K562 (cell line): ENCODE data around the gene EXOC3. TPM values are rescaled to one million over a fixed set of nuclear protein-coding genes. Genes with fewer than 3 reads are reported as not detected.
A peak's percentile ranks its signal among the peaks of the same experiment; 100 is the strongest.

Experiments used
- ARID2 ChIP-seq: fragments of 450-650 bp; IDR thresholded peaks from 2 replicates; pipeline ENCODE4 v1.6.1; 2017; ENCODE audit warnings: antibody characterized with exemption, mild to moderate bottlenecking
- CEBPB ChIP-seq: fragments of 450-650 bp; IDR thresholded peaks from 2 replicates; pipeline ENCODE4 v1.6.1; 2016; ENCODE audit warnings: missing genetic modification characterization, missing compliant biosample characterization
- GTF3C2 ChIP-seq: IDR thresholded peaks from 3 replicates; pipeline ENCODE4 v1.6.1; 2011; ENCODE audit warnings: borderline replicate concordance, mild to moderate bottlenecking, moderate library complexity; ENCODE audit not compliant: insufficient read length; ENCODE audit errors: extremely low read depth
- NFE2L1 ChIP-seq: fragments of 450-650 bp; IDR thresholded peaks from 2 replicates; pipeline ENCODE4 v1.6.1; 2016; ENCODE audit warnings: missing genetic modification characterization, low read depth, mild to moderate bottlenecking, missing compliant biosample characterization, moderate library complexity, borderline replicate concordance
- NR2F6 ChIP-seq: fragments of 450-650 bp; formaldehyde crosslinking; IDR thresholded peaks from 2 replicates; pipeline ENCODE4 v1.4.0; 2020; ENCODE audit warnings: mild to moderate bottlenecking
- SNIP1 ChIP-seq: fragments of 450-650 bp; IDR thresholded peaks from 2 replicates; pipeline ENCODE4 v1.7.1; 2017; ENCODE audit warnings: low read depth, mild to moderate bottlenecking
- SOX6 ChIP-seq: fragments of 450-650 bp; IDR thresholded peaks from 2 replicates; pipeline ENCODE4 v1.6.1; 2014; ENCODE audit warnings: mild to moderate bottlenecking
- SREBF2 ChIP-seq: sonication (generic); formaldehyde crosslinking; IDR thresholded peaks from 2 replicates; pipeline ENCODE4 v1.4.0; 2020; ENCODE audit warnings: mild to moderate bottlenecking, missing genetic modification reagents
- SRF ChIP-seq, 2 experiments: fragments of 250-450, 450-650 bp in 1 of 2; sonication (Bioruptor Pico) in 1 of 2; sonication (generic) in 1 of 2; formaldehyde crosslinking; IDR thresholded peaks; 2 replicates each; pipeline versions ENCODE4 v1.5.0 to v1.5.1; 2020 to 2022; ENCODE audit warnings: mild to moderate bottlenecking in 1 of 2, missing genetic modification reagents in 1 of 2
- STAT6 ChIP-seq: sonication (generic); formaldehyde crosslinking; IDR thresholded peaks from 2 replicates; pipeline ENCODE4 v1.8.1; 2023; ENCODE audit warnings: mild to moderate bottlenecking, missing genetic modification reagents
- TARDBP ChIP-seq: fragments of 450-650 bp; IDR thresholded peaks from 2 replicates; pipeline ENCODE4 v1.6.1; 2016
- YBX1 ChIP-seq: fragments of 450-650 bp; IDR thresholded peaks from 2 replicates; pipeline ENCODE4 v1.7.1; 2016; ENCODE audit warnings: mild to moderate bottlenecking
- ZBTB8A ChIP-seq: fragments of 450-650 bp; IDR thresholded peaks from 2 replicates; pipeline ENCODE4 v1.6.1; 2018; ENCODE audit warnings: mild to moderate bottlenecking, moderate library complexity; ENCODE audit not compliant: partially characterized antibody
- ZNF175 ChIP-seq: fragments of 200-800 bp; sonication (Bioruptor generic); IDR thresholded peaks from 2 replicates; pipeline ENCODE4 v1.6.1; 2016; ENCODE audit warnings: low read depth, mild to moderate bottlenecking, missing genetic modification characterization, missing compliant biosample characterization
- ZNF655 ChIP-seq: fragments of 250-450 bp; sonication (Bioruptor Pico); IDR thresholded peaks from 2 replicates; pipeline ENCODE4 v1.5.0; 2021
- polyA plus RNA-seq, 8 experiments: library from polyadenylated mRNA; depleted of rRNA in 4 of 8; stranded (reverse) in 5 of 8; unstranded in 3 of 8; fragments of >200 nt; fragmentation: Nextera tagmentation in 2 of 8; fragmentation: Illumina TruSeq in 1 of 8; extraction: Ambion mirVana in 2 of 8; extraction: Trizol in 1 of 8; gene quantifications; 2 replicates each; pipeline versions ENCODE4 v1.2.1 to v1.2.3, GENCODE V29; 2011 to 2014; ENCODE audit warnings: inconsistent platforms in 1 of 8, missing spikeins in 1 of 8
- total RNA-seq, 7 experiments: library from RNA; depleted of rRNA in 6 of 7; stranded (reverse); fragments of >200 nt in 6 of 7; fragmentation: Illumina TruSeq in 2 of 7; extraction: Trizol in 2 of 7; gene quantifications; 2 replicates each; pipeline versions ENCODE4 v1.2.1 to v1.2.3, GENCODE V29; 2011 to 2021; ENCODE audit warnings: low replicate concordance in 1 of 7

Gene EXOC3
- total and polyA plus RNA-seq, 9 of the 15 experiments (the other 6 are each of a cell fraction or from before 2014, with no cell fraction given): 1.4 to 41.9 (median 22.4) TPM

GRCh38 chr5:472656-473550, 29.9 kb downstream of the EXOC3 start (continued):
- TF ChIP-seq NFE2L1 (no peak), SNIP1 (no peak), YBX1 (no peak), ZNF655 (no peak), ZBTB8A (no peak), STAT6 (CRISPR knock-in tag) (peak; percentile 77; the same call in 1 of the 2 replicates), SOX6 (no peak), TARDBP (peak; percentile 11; the same call in 1 of the 2 replicates), SREBF2 (CRISPR knock-in tag) (no peak), SRF (CRISPR knock-in tag; IDR thresholded peaks at IDR 0.05) (no peak), ZNF175 (CRISPR knock-in tag) (peak; percentile 84; the same call in 1 of the 2 replicates), GTF3C2 (no peak), ARID2 (no peak), NR2F6 (no peak), CEBPB (tag) (no peak)
